HepG2 (cell line): Measurements from ENCODE around the gene APBB2. TPM values are rescaled to one million over a fixed set of nuclear protein-coding genes. Genes with fewer than 3 reads are reported as not detected.

Experiments
- ATAC-seq: fragments of 200-7000 bp; cut with Tn5 transposase; 3 replicates; pipeline ENCODE4 v1.9.1; 2020; ENCODE audit warnings: mild to moderate bottlenecking, moderate library complexity
- BruUV-seq: library from RNA; stranded (reverse); fragments of 400-500 nt; replicated peaks from 2 replicates; lab custom pipeline; 2021; lab: Mats Ljungman, UMichigan
- CTCF ChIA-PET: fragments of 300-600 bp; formaldehyde crosslinking; extraction: SDS; loops from one replicate; lab custom pipeline; 2021; ENCODE audit warnings: low total read pairs, inconsistent platforms, low intra/inter-chr PET ratio; lab: Yijun Ruan, JAX
- POLR2A ChIA-PET: fragments of 350-600 bp; sonication (Branson Sonifier 250); formaldehyde crosslinking; loops from one replicate; lab custom pipeline; 2020; ENCODE audit warnings: antibody characterized with exemption, inconsistent platforms; lab: Yijun Ruan, JAX
- DNase-seq: peaks from one replicate; pipeline ENCODE4 v3.0.0-alpha.2; 2015; ENCODE audit warnings: low spot score
- FAIRE-seq: peaks from 3 replicates; lab custom pipeline; 2011; peaks lifted over from hg19 to GRCh38; lab: Jason Lieb, UNC
- H2AFZ ChIP-seq: one replicate; pipeline ENCODE4 v1.6.1; 2011; ENCODE audit warnings: low read length, inconsistent platforms
- H3K27ac ChIP-seq: fragments of 300-600 bp; 3 replicates; pipeline ENCODE4 v1.8.0; 2011; ENCODE audit warnings: mixed run types, mild to moderate bottlenecking, mixed read lengths, low read length, inconsistent platforms; ENCODE audit not compliant: insufficient read depth; ENCODE audit errors: extremely low read length
- H3K27me3 ChIP-seq, 2 experiments: fragments of 200-600 bp in 1 of 2; 2 replicates in 1 of 2; 3 replicates in 1 of 2; pipeline versions ENCODE4 v1.6.0 to v1.8.0; 2011; ENCODE audit warnings: low read length in 2 of 2, mild to moderate bottlenecking in 2 of 2, moderate library complexity in 2 of 2, inconsistent platforms in 1 of 2; ENCODE audit not compliant: insufficient read depth in 2 of 2, control insufficient read depth in 1 of 2
- H3K36me3 ChIP-seq, 2 experiments: fragments of 200-600 bp in 1 of 2; replicated peaks in 1 of 2; 2 replicates in 1 of 2; 3 replicates in 1 of 2; pipeline versions ENCODE4 v1.5.1 to v1.8.0; 2011; ENCODE audit warnings: low read length in 2 of 2, inconsistent platforms in 1 of 2; ENCODE audit not compliant: insufficient read depth in 2 of 2, control insufficient read depth in 1 of 2
- H3K4me1 ChIP-seq: 2 replicates; pipeline ENCODE4 v1.5.1; 2012; ENCODE audit warnings: low read length, inconsistent platforms; ENCODE audit not compliant: insufficient read depth
- H3K4me2 ChIP-seq: 2 replicates; pipeline ENCODE4 v1.6.0; 2011; ENCODE audit warnings: low read depth, low read length, inconsistent platforms
- H3K4me3 ChIP-seq, 3 experiments: fragments of 200-600 bp in 1 of 3; sonication (generic), shearing (Covaris generic) in 1 of 3; replicated peaks in 1 of 3; 2 replicates each; pipeline ENCODE4 v1.5.1; 2011 to 2016; ENCODE audit warnings: low read length in 3 of 3, inconsistent platforms in 2 of 3, low read depth in 2 of 3, mild to moderate bottlenecking in 2 of 3, control low read depth in 1 of 3, mixed read lengths in 1 of 3; ENCODE audit not compliant: insufficient read depth in 1 of 3
- H3K79me2 ChIP-seq: one replicate; pipeline ENCODE4 v1.6.1; 2011; ENCODE audit warnings: low read length, inconsistent platforms; ENCODE audit not compliant: insufficient read depth
- H3K9ac ChIP-seq: 2 replicates; pipeline ENCODE4 v1.6.0; 2011; ENCODE audit warnings: mild to moderate bottlenecking, low read depth, low read length, inconsistent platforms; ENCODE audit not compliant: insufficient read depth
- H3K9me3 ChIP-seq: 2 replicates; pipeline ENCODE4 v1.5.1; 2012; ENCODE audit warnings: mild to moderate bottlenecking, low read length
- H4K20me1 ChIP-seq: 2 replicates; pipeline ENCODE4 v1.6.0; 2011; ENCODE audit warnings: inconsistent platforms, mild to moderate bottlenecking, low read length, moderate library complexity; ENCODE audit not compliant: insufficient read depth
- CCAR2 ChIP-seq: fragments of 200-400 bp; formaldehyde crosslinking; optimal IDR thresholded peaks from 2 replicates; pipeline ENCODE3; 2018; ENCODE audit warnings: low read depth, mild to moderate bottlenecking, low read length, moderate library complexity
- CHD2 ChIP-seq: IDR thresholded peaks from 2 replicates; pipeline ENCODE4 v1.6.1; 2011; ENCODE audit warnings: low read depth, low read length, improper control_type of control experiment
- CTCF ChIP-seq: sonication (generic); formaldehyde crosslinking; IDR thresholded peaks from 2 replicates; pipeline ENCODE4 v1.5.0; 2020; ENCODE audit warnings: mild to moderate bottlenecking, missing genetic modification reagents, moderate library complexity
- FOXK2 ChIP-seq: fragments of 450-650 bp; IDR thresholded peaks from 2 replicates; pipeline ENCODE4 v1.6.1; 2016
- KAT8 ChIP-seq: IDR thresholded peaks from 2 replicates; pipeline ENCODE4 v1.6.1; 2016; ENCODE audit warnings: missing genetic modification reagents, missing compliant biosample characterization
- MEF2D ChIP-seq: sonication (generic); formaldehyde crosslinking; IDR thresholded peaks from 2 replicates; pipeline ENCODE4 v1.5.1; 2020; ENCODE audit warnings: mild to moderate bottlenecking, missing genetic modification reagents
- PTBP1 ChIP-seq: fragments of 200-400 bp; formaldehyde crosslinking; IDR thresholded peaks from 2 replicates; pipeline ENCODE4 v1.6.1; 2018; ENCODE audit warnings: low read length, low read depth; ENCODE audit not compliant: poor library complexity, severe bottlenecking
- RBAK ChIP-seq: sonication (generic); formaldehyde crosslinking; IDR thresholded peaks from 2 replicates; pipeline ENCODE4 v1.5.1; 2020; ENCODE audit warnings: mild to moderate bottlenecking, missing genetic modification reagents
- SOX6 ChIP-seq, 2 experiments: fragments of 450-650 bp in 1 of 2; sonication (generic) in 1 of 2; formaldehyde crosslinking in 1 of 2; IDR thresholded peaks; 2 replicates each; pipeline versions ENCODE4 v1.4.0 to v1.6.1; 2017 to 2020; ENCODE audit warnings: antibody characterized with exemption in 1 of 2, mild to moderate bottlenecking in 1 of 2, missing genetic modification reagents in 1 of 2
- SP140L ChIP-seq: sonication (generic); formaldehyde crosslinking; IDR thresholded peaks from 2 replicates; pipeline ENCODE4 v1.4.0; 2020; ENCODE audit warnings: missing genetic modification reagents, borderline replicate concordance
- SRSF9 ChIP-seq: fragments of 200-400 bp; formaldehyde crosslinking; IDR thresholded peaks from 2 replicates; pipeline ENCODE4 v1.6.1; 2018; ENCODE audit warnings: borderline replicate concordance, mild to moderate bottlenecking, low read depth, low read length; ENCODE audit not compliant: insufficient read depth, poor library complexity, severe bottlenecking
- SSRP1 ChIP-seq: IDR thresholded peaks from 2 replicates; pipeline ENCODE4 v1.6.1; 2016; ENCODE audit warnings: control low read depth
- ZBTB46 ChIP-seq: sonication (generic); formaldehyde crosslinking; IDR thresholded peaks from 2 replicates; pipeline ENCODE4 v1.4.0; 2020; ENCODE audit warnings: mild to moderate bottlenecking, missing genetic modification reagents, borderline replicate concordance
- ZFAT ChIP-seq: sonication (generic); formaldehyde crosslinking; conservative IDR thresholded peaks from 2 replicates; pipeline ENCODE4 v1.8.1; 2023; ENCODE audit warnings: missing genetic modification reagents, inconsistent platforms
- ZNF136 ChIP-seq: sonication (generic); formaldehyde crosslinking; IDR thresholded peaks from 2 replicates; pipeline ENCODE4 v1.8.1; 2022; ENCODE audit warnings: low read depth, mild to moderate bottlenecking, moderate library complexity, missing genetic modification reagents
- ZNF329 ChIP-seq: sonication (generic); formaldehyde crosslinking; IDR thresholded peaks from 2 replicates; pipeline ENCODE4 v1.9.0; 2021; ENCODE audit warnings: low read depth, mild to moderate bottlenecking, missing genetic modification reagents
- ZNF414 ChIP-seq: sonication (generic); formaldehyde crosslinking; IDR thresholded peaks from 2 replicates; pipeline ENCODE4 v1.5.0; 2020; ENCODE audit warnings: missing genetic modification reagents
- ZNF616 ChIP-seq: sonication (generic); formaldehyde crosslinking; IDR thresholded peaks from 2 replicates; pipeline ENCODE4 v1.5.0; 2020; ENCODE audit warnings: low read depth, mild to moderate bottlenecking, missing genetic modification reagents
- ZSCAN22 ChIP-seq: sonication (generic); formaldehyde crosslinking; IDR thresholded peaks from 2 replicates; pipeline ENCODE4 v1.4.0; 2020; ENCODE audit warnings: mild to moderate bottlenecking, missing genetic modification reagents
- WGBS: methylation state at CpG from one replicate; pipeline ENCODE4 v1.1.6; 2017; ENCODE audit warnings: low lambda C conversion rate; 5-methylcytosine and 5-hydroxymethylcytosine counted together
- in situ Hi-C: cut with HindIII; loops from 2 replicates; pipeline ENCODE4 v1.10.0; 2017; ENCODE audit warnings: low pct_unique_long_range_greater_than_20kb; ENCODE audit not compliant: extremely low pct_ligation_motif_present
- intact Hi-C: fragments of 100-400 bp; cut with micrococcal nuclease; formaldehyde crosslinking; loops from one replicate; pipeline ENCODE4 v1.10.0; 2022; ENCODE audit not compliant: unreplicated experiment
- polyA plus RNA-seq, 8 experiments: library from polyadenylated mRNA; depleted of rRNA in 3 of 8; stranded (reverse) in 7 of 8; unstranded in 1 of 8; fragments of >200 nt; fragmentation: Illumina TruSeq in 4 of 8; extraction: Trizol in 4 of 8; gene quantifications; 2 replicates each; pipeline versions ENCODE4 v1.2.1 to v1.2.3, GENCODE V29; 2011 to 2016; ENCODE audit warnings: low read depth in 4 of 8, missing spikeins in 1 of 8, mixed read lengths in 1 of 8; ENCODE audit not compliant: insufficient read depth in 1 of 8
- total RNA-seq, 5 experiments: library from RNA; depleted of rRNA; stranded (reverse); fragments of >200 nt; fragmentation: Illumina TruSeq; extraction: Trizol; gene quantifications; 2 replicates each; pipeline ENCODE4 v1.2.3, GENCODE V29; 2016; ENCODE audit warnings: low read depth in 1 of 5
- TF ChIP-seq, protein P1 (sequence below): sonication (generic); formaldehyde crosslinking; IDR thresholded peaks from 2 replicates; pipeline ENCODE4 v1.5.0; 2020; ENCODE audit warnings: mild to moderate bottlenecking, missing genetic modification reagents

APBB2 gene
- total and polyA plus RNA-seq, 2 of the 13 experiments (the other 11 are each of a cell fraction or from before 2014, with no cell fraction given), result 11.7 to 17.0 TPM

DNA sequence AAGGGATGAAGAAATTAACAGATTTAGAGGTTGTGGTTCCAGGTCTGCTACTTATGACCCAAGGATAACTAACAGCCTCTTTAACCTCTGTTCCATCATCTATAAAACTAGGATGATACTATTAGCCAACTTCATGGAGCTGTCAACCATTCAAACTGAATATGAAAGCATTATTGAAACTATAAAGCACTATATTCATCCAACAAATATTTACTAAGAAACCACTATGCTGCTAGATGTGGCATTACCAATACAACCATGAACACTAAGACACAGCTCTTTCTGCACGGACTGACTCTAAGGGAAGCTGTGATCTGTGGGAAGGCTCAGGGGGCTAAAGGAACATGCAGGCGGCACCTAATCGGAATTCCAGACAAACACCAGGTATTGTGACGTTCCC is 66.0 kb downstream of the APBB2 start:
- no peaks in the 10 kb centered on the region for H3K9me3 ChIP-seq
- H3K27ac ChIP-seq, result no peak overlapping the region
- ChIA-PET CTCF (no interaction called here), POLR2A (no interaction called here)
- peaks cover 13% of the 10 kb centered on the region for H3K79me2 ChIP-seq
- no peak overlapping the region for H3K9ac ChIP-seq
- in situ Hi-C loops (no loop called here), intact Hi-C loops (no loop called here)
- no peak overlapping the region for H3K4me2 ChIP-seq
- no peak overlapping the region for H3K4me3 ChIP-seq
- H3K36me3 ChIP-seq, result no peaks in the 10 kb centered on the region
- WGBS, result 97% methylated on average over 4 of the region's 4 CpGs
- DNase-seq (no peak), ATAC-seq (no peak), FAIRE-seq (no peak)
- peaks cover 44% of the 10 kb centered on the region for H3K4me1 ChIP-seq
- no peaks in the 10 kb centered on the region for H4K20me1 ChIP-seq
- H3K27me3 ChIP-seq, result no peaks in the 10 kb centered on the region
- BruUV-seq, result no TSS peak
- no peak overlapping the region for H2AFZ ChIP-seq
- TF ChIP-seq ZSCAN22, result no peak
- no peak for TF ChIP-seq SRSF9
- TF ChIP-seq ZNF616 (CRISPR knock-in tag), result no peak
- no peak for TF ChIP-seq SOX6 (IDR thresholded peaks at IDR 0.05)
- no peak for TF ChIP-seq SOX6 (CRISPR knock-in tag; IDR thresholded peaks at IDR 0.05)
- TF ChIP-seq ZNF414 (CRISPR knock-in tag), result no peak
- TF ChIP-seq FOXK2, result no peak
- no peak for TF ChIP-seq KAT8 (CRISPR knock-in tag)
- no peak for TF ChIP-seq SP140L
- no peak for TF ChIP-seq RBAK (CRISPR knock-in tag)
- TF ChIP-seq ZFAT (CRISPR knock-in tag), result no peak
- TF ChIP-seq, protein P1, sequence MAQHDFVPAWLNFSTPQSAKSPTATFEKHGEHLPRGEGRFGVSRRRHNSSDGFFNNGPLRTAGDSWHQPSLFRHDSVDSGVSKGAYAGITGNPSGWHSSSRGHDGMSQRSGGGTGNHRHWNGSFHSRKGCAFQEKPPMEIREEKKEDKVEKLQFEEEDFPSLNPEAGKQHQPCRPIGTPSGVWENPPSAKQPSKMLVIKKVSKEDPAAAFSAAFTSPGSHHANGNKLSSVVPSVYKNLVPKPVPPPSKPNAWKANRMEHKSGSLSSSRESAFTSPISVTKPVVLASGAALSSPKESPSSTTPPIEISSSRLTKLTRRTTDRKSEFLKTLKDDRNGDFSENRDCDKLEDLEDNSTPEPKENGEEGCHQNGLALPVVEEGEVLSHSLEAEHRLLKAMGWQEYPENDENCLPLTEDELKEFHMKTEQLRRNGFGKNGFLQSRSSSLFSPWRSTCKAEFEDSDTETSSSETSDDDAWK (CRISPR knock-in tag), result no peak
- TF ChIP-seq PTBP1, result no peak
- no peak for TF ChIP-seq ZNF136 (CRISPR knock-in tag)
- TF ChIP-seq CTCF, result no peak
- no peak for TF ChIP-seq ZBTB46
- no peak for TF ChIP-seq SSRP1
- TF ChIP-seq CHD2, result no peak
- no peak for TF ChIP-seq CCAR2
- TF ChIP-seq MEF2D (CRISPR knock-in tag), result no peak
- TF ChIP-seq ZNF329 (CRISPR knock-in tag), result no peak
